Measurements from ENCODE around the gene KLHL8.

KLHL8 gene

DNA sequence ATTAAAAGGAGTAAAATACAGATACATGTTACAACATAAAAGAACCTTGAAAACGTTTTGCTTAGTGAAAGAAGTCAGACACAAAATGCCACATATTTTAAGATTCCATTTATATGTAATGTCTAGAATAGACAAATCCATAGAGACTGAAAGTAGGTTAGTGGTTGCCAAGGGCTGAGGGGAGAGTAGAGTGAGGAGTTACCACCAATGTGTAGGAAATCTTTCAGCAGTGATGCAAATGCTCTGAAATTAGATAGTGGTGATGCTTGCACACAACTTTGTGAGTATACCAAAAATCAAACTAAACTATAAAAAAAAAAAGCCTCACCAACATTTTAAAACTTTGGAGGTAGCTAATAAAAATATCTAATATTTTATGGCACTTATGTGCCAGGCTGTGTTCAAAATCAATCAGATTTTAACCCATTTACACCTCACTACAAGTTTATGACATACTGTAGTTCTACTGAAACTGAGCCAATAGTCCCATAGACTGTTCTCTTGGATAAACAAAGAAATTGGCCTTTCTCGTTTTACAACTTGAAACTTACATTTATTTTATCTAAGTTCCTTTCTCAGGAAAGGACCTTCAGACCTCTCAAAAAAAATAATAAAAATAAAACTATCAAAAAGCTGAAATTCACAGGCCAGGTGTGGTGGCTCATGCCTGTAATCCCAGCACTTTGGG is 29.1 kb upstream of the KLHL8 start:
- H3K9ac ChIP-seq (ENCODE audit: low read depth, low read length) = no peak overlapping the region
- peaks cover 8% of the 10 kb centered on the region for H3K9me3 ChIP-seq (ENCODE audit: insufficient read depth, low read depth, low read length)
- H3K27ac ChIP-seq (ENCODE audit: low read depth, low read length) = no peak overlapping the region
- H3K36me3 ChIP-seq (ENCODE audit: insufficient read depth, low read length) = no peaks in the 10 kb centered on the region
- H3K4me1 ChIP-seq (ENCODE audit: insufficient read depth, low read length) = no peaks in the 10 kb centered on the region
- WGBS = 94% methylated on average over 1 of the region's 2 CpGs
- H3K27me3 ChIP-seq (ENCODE audit: insufficient read depth, low read length) = no peaks in the 10 kb centered on the region
- H3K4me3 ChIP-seq (ENCODE audit: low read length) = no peak overlapping the region

DNA sequence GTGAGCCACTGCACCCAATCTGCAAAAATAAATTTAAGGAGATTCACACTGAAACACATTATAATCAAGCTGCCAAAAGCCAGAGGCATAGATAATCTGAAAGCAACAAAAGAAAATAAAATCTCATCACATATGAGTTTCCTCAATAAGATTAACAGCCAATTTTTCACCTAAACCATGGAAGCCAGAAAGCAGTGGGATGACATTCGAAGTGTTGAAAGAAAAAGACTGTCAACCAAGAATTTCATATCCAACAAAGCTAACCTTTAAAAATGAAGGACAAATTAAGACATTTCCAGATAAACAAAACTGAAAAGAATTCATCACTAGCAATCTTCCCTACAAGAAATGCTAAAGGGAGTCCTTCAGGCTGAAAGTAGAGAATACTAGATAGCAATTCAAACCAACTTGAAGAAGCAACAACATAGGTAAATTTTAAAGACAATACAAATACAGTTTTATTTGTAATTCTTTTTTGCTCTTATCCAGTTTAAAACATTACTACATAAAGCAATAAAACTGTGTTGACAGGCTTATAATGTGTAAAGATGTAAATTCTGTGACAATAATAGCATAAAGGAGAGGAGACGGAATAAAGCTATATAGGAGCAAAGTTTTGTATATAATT is 23.1 kb upstream of the KLHL8 start:
- H3K9ac ChIP-seq (ENCODE audit: low read depth, low read length) = no peak overlapping the region
- no peak overlapping the region for H3K27ac ChIP-seq (ENCODE audit: low read depth, low read length)
- no peak overlapping the region for H3K4me3 ChIP-seq (ENCODE audit: low read length)
- H3K27me3 ChIP-seq (ENCODE audit: insufficient read depth, low read length) = no peaks in the 10 kb centered on the region
- WGBS = 94% methylated on average over 2 of the region's 2 CpGs
- no peaks in the 10 kb centered on the region for H3K4me1 ChIP-seq (ENCODE audit: insufficient read depth, low read length)
- H3K9me3 ChIP-seq (ENCODE audit: insufficient read depth, low read depth, low read length) = peaks cover 33% of the 10 kb centered on the region
- H3K36me3 ChIP-seq (ENCODE audit: insufficient read depth, low read length) = no peaks in the 10 kb centered on the region

DNA sequence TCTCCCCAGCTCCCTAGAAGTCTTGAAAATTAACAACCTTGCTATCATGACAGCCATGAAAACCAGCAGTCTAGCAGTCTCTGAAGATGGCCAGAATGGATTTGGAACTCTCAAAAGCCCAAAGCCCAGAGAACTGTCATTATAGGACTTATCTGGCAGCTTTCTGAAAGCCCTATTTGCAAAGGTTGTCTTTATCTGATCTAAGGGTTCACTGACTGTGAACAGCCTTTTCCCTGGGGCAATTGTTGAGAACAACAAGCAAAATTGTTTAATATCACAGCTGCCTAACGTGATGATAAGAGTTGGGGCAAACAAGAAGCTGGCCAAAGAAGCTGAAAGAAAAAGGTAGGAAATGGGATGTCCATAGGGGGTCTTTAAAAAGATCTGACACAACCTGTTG is 20.9 kb upstream of the KLHL8 start:
- H3K9ac ChIP-seq (ENCODE audit: low read depth, low read length) = no peak overlapping the region
- peaks cover 30% of the 10 kb centered on the region for H3K9me3 ChIP-seq (ENCODE audit: insufficient read depth, low read depth, low read length)
- 77% methylated on average over 1 of the region's 1 CpG for WGBS
- no peak overlapping the region for H3K27ac ChIP-seq (ENCODE audit: low read depth, low read length)
- no peaks in the 10 kb centered on the region for H3K4me1 ChIP-seq (ENCODE audit: insufficient read depth, low read length)
- H3K27me3 ChIP-seq (ENCODE audit: insufficient read depth, low read length) = no peaks in the 10 kb centered on the region
- no peak overlapping the region for H3K4me3 ChIP-seq (ENCODE audit: low read length)
- no peaks in the 10 kb centered on the region for H3K36me3 ChIP-seq (ENCODE audit: insufficient read depth, low read length)

DNA sequence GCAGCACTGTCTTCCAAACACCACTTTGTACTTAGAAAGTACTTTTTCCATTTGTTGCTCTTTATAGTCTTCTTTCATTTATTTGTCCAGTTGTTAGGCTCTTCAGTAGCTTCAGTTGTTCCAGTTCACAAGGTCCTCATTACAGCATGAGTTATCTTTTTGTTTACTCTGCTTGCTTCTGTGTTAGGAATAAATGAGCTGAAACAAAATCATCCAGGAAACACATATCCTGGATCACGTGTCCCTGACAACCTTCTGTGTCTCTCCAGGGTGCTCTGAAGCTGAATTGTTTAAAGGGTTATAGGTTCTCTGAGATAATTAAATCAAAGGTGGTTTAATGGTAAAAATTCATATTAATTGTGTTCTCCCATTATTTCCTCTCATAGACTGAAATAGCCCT is 19.9 kb upstream of the KLHL8 start:
- no peaks in the 10 kb centered on the region for H3K36me3 ChIP-seq (ENCODE audit: insufficient read depth, low read length)
- H3K9ac ChIP-seq (ENCODE audit: low read depth, low read length) = no peak overlapping the region
- no peak overlapping the region for H3K27ac ChIP-seq (ENCODE audit: low read depth, low read length)
- H3K27me3 ChIP-seq (ENCODE audit: insufficient read depth, low read length) = no peaks in the 10 kb centered on the region
- H3K9me3 ChIP-seq (ENCODE audit: insufficient read depth, low read depth, low read length) = peaks cover 30% of the 10 kb centered on the region
- H3K4me1 ChIP-seq (ENCODE audit: insufficient read depth, low read length) = no peaks in the 10 kb centered on the region
- H3K4me3 ChIP-seq (ENCODE audit: low read length) = no peak overlapping the region
- 89% methylated on average over 1 of the region's 1 CpG for WGBS

DNA sequence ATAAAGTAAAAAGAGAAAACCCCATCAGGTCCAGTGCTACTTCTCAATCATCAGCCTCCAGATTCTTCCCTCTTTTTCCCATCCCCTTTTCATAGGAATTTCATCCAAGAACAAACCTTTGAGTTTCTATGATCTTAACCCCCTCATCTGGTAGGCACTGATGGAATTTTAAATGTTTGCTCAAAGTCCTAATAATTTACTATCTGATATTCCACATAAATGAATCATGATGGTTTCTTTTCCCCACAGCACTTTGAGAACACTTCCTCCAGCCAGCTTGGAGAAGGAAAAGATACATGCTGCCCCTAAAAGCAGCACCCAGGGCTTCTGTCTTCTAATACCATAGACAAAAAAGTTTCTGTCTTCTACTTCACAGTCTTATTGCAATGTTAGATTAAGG is 19.4 kb upstream of the KLHL8 start:
- Histone ChIP-seq H3K27ac (ENCODE audit: low read depth, low read length) (no peak overlapping the region), H3K27me3 (ENCODE audit: insufficient read depth, low read length) (no peaks in the 10 kb centered on the region), H3K4me1 (ENCODE audit: insufficient read depth, low read length) (no peaks in the 10 kb centered on the region), H3K36me3 (ENCODE audit: insufficient read depth, low read length) (no peaks in the 10 kb centered on the region), H3K9ac (ENCODE audit: low read depth, low read length) (no peak overlapping the region), H3K4me3 (ENCODE audit: low read length) (no peak overlapping the region), H3K9me3 (ENCODE audit: insufficient read depth, low read depth, low read length) (peaks cover 29% of the 10 kb centered on the region)

DNA sequence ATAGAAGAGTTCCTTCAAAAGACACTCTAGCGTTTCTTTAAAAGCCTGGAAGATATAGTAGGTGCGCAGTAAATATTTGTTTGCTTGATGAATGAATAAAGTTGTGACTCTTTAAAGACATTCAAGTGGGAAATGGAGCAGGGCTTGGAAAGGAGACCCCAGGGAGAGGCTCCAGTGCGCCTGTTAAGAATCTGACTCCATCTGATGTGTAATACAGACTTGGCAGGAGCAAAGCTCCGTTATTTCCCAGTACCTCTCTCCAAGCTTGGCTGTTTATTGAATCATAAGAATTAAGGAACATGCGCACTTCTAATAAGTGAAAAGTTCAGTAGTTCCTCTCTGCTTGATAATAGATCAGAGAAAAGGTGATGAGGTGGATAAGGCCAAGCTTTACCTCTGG is 18.8 kb upstream of the KLHL8 start:
- no peak overlapping the region for H3K27ac ChIP-seq (ENCODE audit: low read depth, low read length)
- H3K9ac ChIP-seq (ENCODE audit: low read depth, low read length) = no peak overlapping the region
- no peaks in the 10 kb centered on the region for H3K4me1 ChIP-seq (ENCODE audit: insufficient read depth, low read length)
- no peaks in the 10 kb centered on the region for H3K27me3 ChIP-seq (ENCODE audit: insufficient read depth, low read length)
- H3K36me3 ChIP-seq (ENCODE audit: insufficient read depth, low read length) = no peaks in the 10 kb centered on the region
- no peak overlapping the region for H3K4me3 ChIP-seq (ENCODE audit: low read length)
- 89% methylated on average over 5 of the region's 5 CpGs for WGBS
- peaks cover 23% of the 10 kb centered on the region for H3K9me3 ChIP-seq (ENCODE audit: insufficient read depth, low read depth, low read length)

DNA sequence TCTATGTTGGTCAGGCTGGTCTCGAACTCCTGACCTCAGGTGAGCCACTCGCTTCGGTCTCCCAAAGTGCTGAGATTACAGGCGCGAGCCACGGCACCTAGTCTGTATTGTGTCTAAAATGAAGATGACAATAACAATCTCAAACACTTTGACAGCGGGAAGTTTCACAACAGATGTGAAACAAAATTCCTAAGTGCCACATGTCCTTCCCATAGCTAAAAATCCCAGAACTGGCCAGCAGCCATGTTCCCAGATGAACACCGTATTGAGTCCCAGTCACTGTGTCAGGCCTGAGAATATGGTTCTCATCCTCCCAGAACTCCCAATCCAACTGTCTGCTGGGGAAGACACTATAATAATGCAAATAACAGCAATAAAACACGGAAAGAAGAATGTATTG is 16.4 kb upstream of the KLHL8 start:
- H3K9ac ChIP-seq (ENCODE audit: low read depth, low read length) = no peak overlapping the region
- H3K36me3 ChIP-seq (ENCODE audit: insufficient read depth, low read length) = no peaks in the 10 kb centered on the region
- H3K27me3 ChIP-seq (ENCODE audit: insufficient read depth, low read length) = no peaks in the 10 kb centered on the region
- peaks cover 2% of the 10 kb centered on the region; the same call in 1 of the 2 replicates for H3K9me3 ChIP-seq (ENCODE audit: insufficient read depth, low read depth, low read length)
- no peaks in the 10 kb centered on the region for H3K4me1 ChIP-seq (ENCODE audit: insufficient read depth, low read length)
- H3K4me3 ChIP-seq (ENCODE audit: low read length) = no peak overlapping the region
- H3K27ac ChIP-seq (ENCODE audit: low read depth, low read length) = no peak overlapping the region
- 97% methylated on average over 8 of the region's 9 CpGs for WGBS

DNA sequence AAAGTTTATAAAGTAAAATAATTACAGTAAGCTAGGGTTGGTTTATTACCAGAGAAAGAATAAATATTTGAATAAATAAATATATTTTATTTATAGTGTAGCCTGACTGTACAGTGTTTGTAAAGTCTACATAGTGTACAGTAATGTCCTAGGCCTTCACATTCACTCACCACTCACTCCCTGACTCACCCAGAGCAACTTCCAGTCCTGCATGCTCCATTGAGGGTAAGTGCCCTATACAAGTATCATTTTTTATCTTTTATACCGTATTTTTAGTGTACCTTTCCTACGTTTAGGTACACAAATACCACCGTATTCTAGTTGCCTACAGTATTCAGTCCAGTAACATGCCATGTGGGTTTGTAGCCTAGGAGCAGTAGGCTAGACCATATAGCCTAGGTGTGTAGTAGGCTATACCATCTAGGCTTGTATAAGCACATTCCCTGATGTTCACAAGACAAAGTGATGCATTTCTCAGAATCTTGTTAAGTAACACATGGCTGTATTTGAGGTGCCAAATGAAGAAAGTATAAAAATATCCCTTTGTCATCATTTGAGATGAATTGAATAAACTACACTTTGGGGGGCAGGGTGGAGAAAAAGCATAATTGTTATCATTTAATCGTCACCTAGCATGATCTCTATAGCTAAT is 14.7 kb upstream of the KLHL8 start:
- Histone ChIP-seq H3K4me1 (ENCODE audit: insufficient read depth, low read length) (no peaks in the 10 kb centered on the region), H3K27me3 (ENCODE audit: insufficient read depth, low read length) (no peaks in the 10 kb centered on the region), H3K9ac (ENCODE audit: low read depth, low read length) (no peak overlapping the region), H3K27ac (ENCODE audit: low read depth, low read length) (no peak overlapping the region), H3K4me3 (ENCODE audit: low read length) (peak overlapping the region; percentile 44), H3K9me3 (ENCODE audit: insufficient read depth, low read depth, low read length) (no peaks in the 10 kb centered on the region), H3K36me3 (ENCODE audit: insufficient read depth, low read length) (no peaks in the 10 kb centered on the region)
- 96% methylated on average over 3 of the region's 4 CpGs for whole genome bisulfite sequencing

DNA sequence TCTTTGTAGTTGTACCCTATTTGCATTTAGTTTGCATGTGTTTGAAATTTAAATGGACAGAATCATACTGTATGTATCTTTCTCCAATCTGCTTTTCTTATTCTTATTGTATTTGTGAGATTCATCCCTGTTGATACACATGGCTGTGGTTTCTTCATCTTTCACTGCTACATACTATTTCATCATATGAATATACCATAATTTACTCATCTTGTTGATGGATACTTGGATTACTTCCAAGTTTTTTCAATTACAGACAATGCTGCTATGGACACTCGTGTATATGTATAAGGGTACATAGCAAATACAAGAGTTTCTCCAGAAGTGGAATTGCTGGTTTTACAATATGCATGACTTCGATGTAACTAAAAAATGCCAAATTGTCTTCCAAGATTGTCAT is 11.8 kb upstream of the KLHL8 start:
- no peaks in the 10 kb centered on the region for H3K27me3 ChIP-seq (ENCODE audit: insufficient read depth, low read length)
- no peak overlapping the region for H3K4me3 ChIP-seq (ENCODE audit: low read length)
- H3K27ac ChIP-seq (ENCODE audit: low read depth, low read length) = no peak overlapping the region
- no peaks in the 10 kb centered on the region for H3K4me1 ChIP-seq (ENCODE audit: insufficient read depth, low read length)
- H3K9me3 ChIP-seq (ENCODE audit: insufficient read depth, low read depth, low read length) = no peaks in the 10 kb centered on the region
- no peak overlapping the region for H3K9ac ChIP-seq (ENCODE audit: low read depth, low read length)
- 100% methylated on average over 2 of the region's 2 CpGs for WGBS
- no peaks in the 10 kb centered on the region for H3K36me3 ChIP-seq (ENCODE audit: insufficient read depth, low read length)

DNA sequence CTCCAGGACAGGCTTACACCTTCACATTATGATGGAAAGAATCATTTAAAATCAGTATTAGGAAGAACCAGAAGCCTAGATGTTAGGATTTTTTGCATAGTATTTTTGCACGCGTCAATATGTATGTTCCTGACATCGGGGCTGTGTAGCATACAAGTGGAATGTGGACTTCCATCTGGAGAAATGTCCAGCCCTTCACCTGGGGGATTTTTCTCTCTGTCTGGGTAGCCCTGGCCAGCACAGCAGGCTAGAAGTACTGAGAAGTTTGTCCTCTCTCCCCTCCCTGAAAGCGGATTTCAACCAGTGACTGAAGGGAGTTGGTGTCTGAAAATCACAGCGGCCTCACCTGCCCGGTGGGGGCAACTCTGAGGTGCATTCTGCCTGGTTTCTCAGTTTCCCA is 10.4 kb upstream of the KLHL8 start:
- WGBS = 87% methylated on average over 6 of the region's 6 CpGs
- Histone ChIP-seq H3K9me3 (ENCODE audit: insufficient read depth, low read depth, low read length) (no peaks in the 10 kb centered on the region), H3K9ac (ENCODE audit: low read depth, low read length) (no peak overlapping the region), H3K4me1 (ENCODE audit: insufficient read depth, low read length) (no peaks in the 10 kb centered on the region), H3K27me3 (ENCODE audit: insufficient read depth, low read length) (no peaks in the 10 kb centered on the region), H3K27ac (ENCODE audit: low read depth, low read length) (no peak overlapping the region), H3K36me3 (ENCODE audit: insufficient read depth, low read length) (no peaks in the 10 kb centered on the region), H3K4me3 (ENCODE audit: low read length) (no peak overlapping the region)

DNA sequence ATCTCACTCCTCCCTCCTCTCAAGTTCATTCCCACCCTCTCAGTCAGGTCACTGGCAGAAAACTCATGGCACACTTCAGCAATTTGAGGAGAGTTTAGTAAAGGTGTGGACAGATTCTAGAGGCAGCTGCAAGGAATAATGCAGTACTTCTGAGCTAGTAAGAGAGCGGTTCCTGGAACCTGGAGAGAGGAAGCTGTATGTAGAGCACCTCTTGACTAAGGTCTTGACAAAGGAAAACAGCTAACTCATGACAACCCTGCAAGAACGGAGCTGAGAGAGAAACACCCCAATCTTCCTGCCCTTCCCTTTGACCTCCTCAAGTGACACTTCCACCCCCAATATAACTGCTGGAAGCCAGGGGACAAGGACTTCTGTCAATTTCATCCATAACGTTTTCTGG is 9.6 kb upstream of the KLHL8 start:
- no peak overlapping the region for H3K27ac ChIP-seq (ENCODE audit: low read depth, low read length)
- 88% methylated on average over 3 of the region's 3 CpGs for WGBS

More for the DNA sequence above, 9.6 kb upstream of the KLHL8 start:
- Histone ChIP-seq H3K27me3 (ENCODE audit: insufficient read depth, low read length) (no peaks in the 10 kb centered on the region), H3K4me1 (ENCODE audit: insufficient read depth, low read length) (no peaks in the 10 kb centered on the region), H3K36me3 (ENCODE audit: insufficient read depth, low read length) (no peaks in the 10 kb centered on the region), H3K4me3 (ENCODE audit: low read length) (no peak overlapping the region), H3K9ac (ENCODE audit: low read depth, low read length) (no peak overlapping the region), H3K9me3 (ENCODE audit: insufficient read depth, low read depth, low read length) (no peaks in the 10 kb centered on the region)

Data from HUES64 (cell line).